Lower leg skin (tissue), 4 donors: ENCODE measurements around the gene MIEN1. TPM values are rescaled to one million over a fixed set of nuclear protein-coding genes. Genes with fewer than 3 reads are reported as not detected.
A peak's percentile ranks its signal among the peaks of the same experiment; 100 is the strongest.

Experiments
- DNase-seq, 2 donors: peaks; one replicate each; pipeline ENCODE4 v3.0.0-alpha.2; 2019; ENCODE audit warnings: low spot score in 2 of 2
- H3K4me3 ChIP-seq: fragments of 200-600 bp; sonication (generic); 2 replicates; pipeline ENCODE4 v1.5.1; 2017; ENCODE audit warnings: mild to moderate bottlenecking, low read depth; ENCODE audit not compliant: poor library complexity, severe bottlenecking
- CTCF ChIP-seq, 3 donors: fragments of 450-650 bp; IDR thresholded peaks; one replicate each; pipeline ENCODE4 v1.5.1; 2016; ENCODE audit warnings: antibody characterized with exemption in 3 of 3, mild to moderate bottlenecking in 3 of 3, moderate library complexity in 2 of 3
- POLR2A ChIP-seq, 2 donors: fragments of 450-650 bp; IDR thresholded peaks; one replicate each; pipeline ENCODE4 v1.6.1; 2016 to 2017; ENCODE audit warnings: antibody characterized with exemption in 2 of 2, mild to moderate bottlenecking in 1 of 2, moderate library complexity in 1 of 2
- WGBS, 2 donors: methylation state at CpG; one replicate each; pipeline ENCODE4 v1.1.5; 2018; 5-methylcytosine and 5-hydroxymethylcytosine counted together
- intact Hi-C: fragments of 100-400 bp; cut with DNase I; formaldehyde crosslinking; loops from one replicate; pipeline ENCODE4 v1.15.0; 2023; ENCODE audit warnings: low total_unique reads
- total RNA-seq, 4 donors: library from RNA; depleted of rRNA; stranded (reverse); fragments of >200 nt; gene quantifications; one replicate each; pipeline ENCODE4 v1.1.0, GENCODE V29; 2016

The MIEN1 gene
- total RNA-seq, 4 donors from 2014 or later = 42.8 to 82.0 (median 59.7) TPM

- H3K4me3 ChIP-seq = no peak overlapping the region
- TF ChIP-seq POLR2A (IDR thresholded peaks at IDR 0.05) (no peak), CTCF (IDR thresholded peaks at IDR 0.05) (no peak)
- 78 to 80% methylated on average over 34 of the region's 34 CpGs for WGBS, 2 donors
- intact Hi-C loops = no loop called here
- DNase-seq = no peak
These were observed 7.1 kb downstream of the MIEN1 start for GRCh38 chr17:39722965-39723848.

GRCh38 chr17:39722104-39722503 is 8.2 kb downstream of the MIEN1 start:
- no peak overlapping the region for H3K4me3 ChIP-seq
- intact Hi-C loops = no loop called here
- 85 to 88% methylated on average over 6 of the region's 6 CpGs for WGBS, 2 donors
- no peak for DNase-seq
- TF ChIP-seq POLR2A (IDR thresholded peaks at IDR 0.05) (no peak), CTCF (IDR thresholded peaks at IDR 0.05) (no peak)

GRCh38 chr17:39719563-39720355 is 10.6 kb downstream of the MIEN1 start:
- WGBS, 2 donors = 76 to 77% methylated on average over 7 of the region's 7 CpGs
- TF ChIP-seq POLR2A (IDR thresholded peaks at IDR 0.05) (no peak), CTCF (IDR thresholded peaks at IDR 0.05) (no peak)
- intact Hi-C loops = no loop called here
- DNase-seq = no peak
- H3K4me3 ChIP-seq = no peak overlapping the region

GRCh38 chr17:39717660-39718059 is 12.7 kb downstream of the MIEN1 start:
- TF ChIP-seq POLR2A (IDR thresholded peaks at IDR 0.05) = no peak
- TF ChIP-seq CTCF (IDR thresholded peaks at IDR 0.05) = no peak
- no peak for DNase-seq
- WGBS, 2 donors = 78 to 81% methylated on average over 6 of the region's 6 CpGs
- intact Hi-C loops = no loop called here
- no peak overlapping the region for H3K4me3 ChIP-seq

GRCh38 chr17:39716879-39717536 is 13.3 kb downstream of the MIEN1 start:
- no peak overlapping the region for H3K4me3 ChIP-seq
- WGBS, 2 donors = 68 to 75% methylated on average over 11 of the region's 11 CpGs
- DNase-seq = peak in 1 of 2 donors; percentile 60
- TF ChIP-seq POLR2A (IDR thresholded peaks at IDR 0.05) (no peak), CTCF (IDR thresholded peaks at IDR 0.05) (no peak)
- intact Hi-C loops = no loop called here
